ENCODE data around the gene AKAP10.
A peak's percentile ranks its signal among the peaks of the same experiment; 100 is the strongest.

DNA sequence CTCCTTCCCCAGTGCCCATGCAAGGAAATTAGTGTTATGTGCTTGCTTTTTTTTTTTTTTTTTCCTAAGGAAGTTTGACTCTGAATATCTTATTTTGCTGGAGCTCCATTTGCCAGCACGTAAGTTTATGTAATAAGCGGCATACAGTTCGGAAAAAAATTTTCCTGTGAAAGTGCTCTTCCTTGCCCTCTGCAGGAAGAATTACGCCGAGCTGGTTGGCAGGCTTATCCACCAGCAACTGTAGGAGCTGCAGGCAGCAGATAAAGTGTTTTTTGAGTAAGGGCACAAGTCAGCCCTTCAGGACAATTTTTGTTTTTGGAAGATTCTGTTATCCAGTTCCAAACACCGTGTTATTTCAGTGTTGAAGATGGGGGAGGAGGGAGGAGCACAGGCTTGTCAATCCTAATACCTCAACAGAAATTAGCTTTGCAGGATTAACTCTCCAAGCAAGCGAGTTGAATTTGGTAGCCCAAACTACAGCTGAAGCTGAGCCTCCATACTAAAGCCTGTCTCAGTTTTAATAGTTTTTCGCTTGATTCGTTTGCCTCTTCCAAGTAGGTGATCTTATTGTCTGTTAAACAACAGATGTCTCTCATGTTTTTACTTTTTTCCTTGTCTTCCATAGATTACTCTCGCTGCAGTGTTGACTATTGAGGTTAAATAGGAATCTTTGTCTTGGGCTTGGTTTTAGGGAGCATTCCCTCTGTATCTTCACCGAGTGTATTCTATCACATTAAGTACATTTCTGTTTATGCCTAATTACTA, 32.7 kb upstream of the AKAP10 start:
- TF ChIP-seq POLR2A (IDR thresholded peaks at IDR 0.05; ENCODE audit: low read length) (peak; percentile 81), GATA1 (IDR thresholded peaks at IDR 0.05; ENCODE audit: low read depth, low read length) (peak; percentile 81)

Data from erythroblast (primary cell).